Upper lobe of left lung (tissue), 6 donors: ENCODE results near the gene PIGV. TPM values are rescaled to one million over a fixed set of nuclear protein-coding genes. Genes with fewer than 3 reads are reported as not detected.
A peak's percentile ranks its signal among the peaks of the same experiment; 100 is the strongest.

Experiments
- ATAC-seq, 2 donors: fragments of 200-7000 bp; cut with Tn5 transposase; one replicate each; pipeline ENCODE4 v1.9.1; 2022; ENCODE audit warnings: mild to moderate bottlenecking in 2 of 2, moderate library complexity in 2 of 2; ENCODE audit not compliant: low FRiP score in 2 of 2
- DNase-seq, 2 donors: peaks; one replicate each; pipeline ENCODE4 v3.0.0-alpha.2; 2019 to 2020
- H3K27ac ChIP-seq, 4 donors: fragments of 200-600 bp; sonication (generic); one replicate each; pipeline ENCODE4 v1.5.1; 2016 to 2019
- H3K27me3 ChIP-seq, 4 donors: fragments of 200-600 bp; sonication (generic); one replicate each; pipeline ENCODE4 v1.5.1; 2017 to 2019
- H3K36me3 ChIP-seq, 4 donors: fragments of 200-600 bp; sonication (generic); one replicate each; pipeline ENCODE4 v1.5.1; 2016 to 2019
- H3K4me1 ChIP-seq, 4 donors: fragments of 200-600 bp; sonication (generic); one replicate each; pipeline ENCODE4 v1.5.1; 2018 to 2019
- H3K4me3 ChIP-seq, 4 donors: fragments of 200-600 bp; sonication (generic); one replicate each; pipeline ENCODE4 v1.5.1; 2017 to 2019; ENCODE audit warnings: mild to moderate bottlenecking in 2 of 4, moderate library complexity in 1 of 4
- H3K9me3 ChIP-seq, 4 donors: fragments of 200-600 bp; sonication (generic); one replicate each; pipeline ENCODE4 v1.5.1; 2018 to 2019
- CTCF ChIP-seq, 6 experiments: fragments of 450-650 bp in 4 of 6; fragments of 200-600 bp in 2 of 6; sonication (generic) in 2 of 6; IDR thresholded peaks; one replicate each; pipeline ENCODE4 v1.5.1; 2016 to 2019; ENCODE audit warnings: antibody characterized with exemption in 6 of 6
- EP300 ChIP-seq, 4 donors: sonication (generic); formaldehyde crosslinking; IDR thresholded peaks; one replicate each; pipeline ENCODE4 v1.5.1; 2017; ENCODE audit warnings: antibody characterized with exemption in 4 of 4, control low read depth in 2 of 4
- POLR2A ChIP-seq, 4 donors: fragments of 450-650 bp; IDR thresholded peaks; one replicate each; pipeline ENCODE4 v1.5.1; 2016 to 2017; ENCODE audit warnings: antibody characterized with exemption in 4 of 4, mild to moderate bottlenecking in 2 of 4
- POLR2AphosphoS5 ChIP-seq, 2 donors: sonication (generic); formaldehyde crosslinking; IDR thresholded peaks; one replicate each; pipeline ENCODE4 v1.5.1; 2017; ENCODE audit warnings: antibody characterized with exemption in 2 of 2
- WGBS, 2 donors: methylation state at CpG; one replicate each; pipeline ENCODE4 v1.1.5; 2017 to 2018; 5-methylcytosine and 5-hydroxymethylcytosine counted together
- total RNA-seq, 6 donors: library from RNA; depleted of rRNA in 4 of 6; stranded (reverse); fragments of >200 nt in 4 of 6; gene quantifications; one replicate each; pipeline versions ENCODE4 v1.1.0 to v1.2.1, GENCODE V29; 2016 to 2021
- donor health status: DM: no; HTN: no; CAD: no; lungs with moderate emphysema.
- donor health status: DM: no; HTN: yes; CAD: no; lungs with severe emphysema.

PIGV gene
- total RNA-seq, 6 donors from 2014 or later: 11.9 to 25.1 (median 17.5) TPM

GRCh38 chr1:26784886-26785285, 2.9 kb upstream of the PIGV start:
- Histone ChIP-seq H3K4me1 (peaks cover 52 to 67% (median 58%) of the 10 kb centered on the region in 4 donors), H3K36me3 (peaks cover 7 to 24% (median 12%) of the 10 kb centered on the region in 4 donors), H3K9me3 (no peaks in the 10 kb centered on the region), H3K4me3 (no peak overlapping the region), H3K27me3 (no peaks in the 10 kb centered on the region), H3K27ac (peak overlapping the region; percentile 96 to 100 (median 100))
- no peak for ATAC-seq
- no peak for DNase-seq
- 95 to 100% methylated on average over 1 of the region's 1 CpG for WGBS, 2 donors
- TF ChIP-seq POLR2A (IDR thresholded peaks at IDR 0.05): no peak
- no peak for TF ChIP-seq CTCF (IDR thresholded peaks at IDR 0.05)
- no peak for TF ChIP-seq POLR2AphosphoS5 (IDR thresholded peaks at IDR 0.05)
- no peak for TF ChIP-seq EP300 (IDR thresholded peaks at IDR 0.05)

DNA sequence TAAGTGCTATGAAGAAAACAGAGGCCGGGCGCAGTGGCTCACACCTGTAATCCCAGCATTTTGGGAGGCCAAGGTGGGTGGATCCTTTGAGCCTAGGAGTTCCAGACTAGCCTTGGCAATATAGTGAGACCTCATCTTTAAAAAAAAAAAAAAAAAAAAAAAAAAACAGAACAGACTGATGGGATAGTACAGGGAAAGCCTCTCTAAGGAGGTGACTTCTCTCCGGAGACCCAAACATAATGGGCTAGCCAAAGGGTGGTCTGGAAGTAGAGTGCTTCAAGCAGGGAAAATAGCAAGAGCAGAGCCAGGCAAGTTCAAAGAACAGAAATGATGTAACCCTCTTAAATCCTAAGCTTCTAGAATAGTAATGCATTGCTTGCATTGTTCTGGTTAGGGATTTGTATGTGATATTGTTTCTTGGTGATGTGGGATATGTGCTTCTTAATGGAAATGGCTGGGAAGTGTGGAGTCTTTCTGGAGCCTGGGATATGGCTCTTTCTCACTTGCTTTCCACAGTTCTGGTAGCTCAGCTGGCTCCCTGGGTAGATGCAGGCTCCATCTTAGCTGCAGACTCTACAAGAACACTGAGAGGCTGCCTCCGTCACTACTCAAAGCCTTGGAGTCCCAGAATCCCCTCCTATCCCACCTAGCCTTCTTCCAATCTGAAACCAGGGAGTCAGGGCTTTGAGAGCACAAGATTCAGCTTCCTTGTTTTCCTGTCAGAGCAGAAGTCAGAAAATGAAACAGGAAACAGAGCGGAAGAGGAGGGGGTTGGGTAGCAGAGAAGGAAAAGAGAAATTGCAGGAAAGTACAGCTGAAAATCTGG, 1.9 kb upstream of the PIGV start:
- ATAC-seq (no peak), DNase-seq (peak in 1 of 2 donors; percentile 34)
- Histone ChIP-seq H3K4me3 (peak overlapping the region in 1 of 4 donors; percentile 13), H3K27ac (peak overlapping the region; percentile 96 to 100 (median 100)), H3K9me3 (no peaks in the 10 kb centered on the region), H3K36me3 (peaks cover 0 to 15% (median 3%) of the 10 kb centered on the region in 4 donors), H3K27me3 (no peaks in the 10 kb centered on the region), H3K4me1 (peaks cover 52 to 67% (median 58%) of the 10 kb centered on the region in 4 donors)
- 52 to 62% methylated on average over 5 of the region's 5 CpGs for WGBS, 2 donors
- TF ChIP-seq CTCF (IDR thresholded peaks at IDR 0.05) (no peak), POLR2AphosphoS5 (IDR thresholded peaks at IDR 0.05) (peak in 1 of 2 donors; percentile 6)

GRCh38 chr1:26786437-26787380, 1.0 kb upstream of the PIGV start:
- WGBS, 2 donors: 7 to 8% methylated on average over 12 of the region's 12 CpGs
- Histone ChIP-seq H3K27me3 (no peaks in the 10 kb centered on the region), H3K9me3 (no peaks in the 10 kb centered on the region), H3K27ac (peak overlapping the region; percentile 96 to 100 (median 100)), H3K4me3 (peak overlapping the region in 3 of 4 donors; percentile 55 to 79 (median 69)), H3K4me1 (peaks cover 52 to 67% (median 58%) of the 10 kb centered on the region in 4 donors), H3K36me3 (peaks cover 0 to 7% (median 0%) of the 10 kb centered on the region in 4 donors)
- peak; percentile 71 to 72 for ATAC-seq
- peak in 1 of 2 donors; percentile 55 for TF ChIP-seq POLR2AphosphoS5 (IDR thresholded peaks at IDR 0.05)
- TF ChIP-seq EP300 (IDR thresholded peaks at IDR 0.05): no peak
- TF ChIP-seq CTCF (IDR thresholded peaks at IDR 0.05): no peak
- TF ChIP-seq POLR2A (IDR thresholded peaks at IDR 0.05): peak in 1 of 4 donors; percentile 37
- DNase-seq: peak in 1 of 2 donors; percentile 70

DNA sequence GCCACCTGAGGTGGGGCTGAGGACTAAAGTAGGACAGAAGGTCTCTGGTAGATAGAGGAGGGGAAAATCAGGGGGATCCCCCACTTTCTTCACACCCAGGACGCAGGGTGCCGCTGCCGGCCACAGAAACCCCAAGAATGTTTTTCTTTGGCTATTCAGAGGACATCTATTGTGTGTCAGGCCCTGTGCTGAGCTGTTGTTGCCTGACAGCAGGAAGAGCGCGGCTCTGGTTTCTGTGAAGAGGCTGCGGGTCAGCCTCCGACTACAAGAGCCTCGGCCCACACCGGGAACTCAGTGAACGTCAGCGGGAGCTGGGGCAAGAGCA, 407 bp upstream of the PIGV start:
- no peaks in the 10 kb centered on the region for H3K9me3 ChIP-seq
- TF ChIP-seq CTCF (IDR thresholded peaks at IDR 0.05) (no peak), POLR2AphosphoS5 (IDR thresholded peaks at IDR 0.05) (no peak), EP300 (IDR thresholded peaks at IDR 0.05) (no peak)
- WGBS, 2 donors: 0 to 1% methylated on average over 5 to 11 of the region's 11 CpGs
- peaks cover 0 to 6% (median 0%) of the 10 kb centered on the region in 4 donors for H3K36me3 ChIP-seq
- peaks cover 51 to 62% (median 56%) of the 10 kb centered on the region in 4 donors for H3K4me1 ChIP-seq
- DNase-seq: peak in 1 of 2 donors; percentile 50
- no peaks in the 10 kb centered on the region for H3K27me3 ChIP-seq
- peak overlapping the region; percentile 96 to 100 (median 100) for H3K27ac ChIP-seq
- H3K4me3 ChIP-seq: peak overlapping the region; percentile 55 to 79 (median 68)
- ATAC-seq: peak; percentile 19 to 40
